ENCODE results near the gene BMPR1A. TPM values are rescaled to one million over a fixed set of nuclear protein-coding genes. Genes with fewer than 3 reads are reported as not detected.

The BMPR1A gene
- total and polyA plus RNA-seq, 9 of the 15 experiments (the other 6 are each of a cell fraction or from before 2014, with no cell fraction given): 1.6 to 17.5 (median 9.1) TPM

DNA sequence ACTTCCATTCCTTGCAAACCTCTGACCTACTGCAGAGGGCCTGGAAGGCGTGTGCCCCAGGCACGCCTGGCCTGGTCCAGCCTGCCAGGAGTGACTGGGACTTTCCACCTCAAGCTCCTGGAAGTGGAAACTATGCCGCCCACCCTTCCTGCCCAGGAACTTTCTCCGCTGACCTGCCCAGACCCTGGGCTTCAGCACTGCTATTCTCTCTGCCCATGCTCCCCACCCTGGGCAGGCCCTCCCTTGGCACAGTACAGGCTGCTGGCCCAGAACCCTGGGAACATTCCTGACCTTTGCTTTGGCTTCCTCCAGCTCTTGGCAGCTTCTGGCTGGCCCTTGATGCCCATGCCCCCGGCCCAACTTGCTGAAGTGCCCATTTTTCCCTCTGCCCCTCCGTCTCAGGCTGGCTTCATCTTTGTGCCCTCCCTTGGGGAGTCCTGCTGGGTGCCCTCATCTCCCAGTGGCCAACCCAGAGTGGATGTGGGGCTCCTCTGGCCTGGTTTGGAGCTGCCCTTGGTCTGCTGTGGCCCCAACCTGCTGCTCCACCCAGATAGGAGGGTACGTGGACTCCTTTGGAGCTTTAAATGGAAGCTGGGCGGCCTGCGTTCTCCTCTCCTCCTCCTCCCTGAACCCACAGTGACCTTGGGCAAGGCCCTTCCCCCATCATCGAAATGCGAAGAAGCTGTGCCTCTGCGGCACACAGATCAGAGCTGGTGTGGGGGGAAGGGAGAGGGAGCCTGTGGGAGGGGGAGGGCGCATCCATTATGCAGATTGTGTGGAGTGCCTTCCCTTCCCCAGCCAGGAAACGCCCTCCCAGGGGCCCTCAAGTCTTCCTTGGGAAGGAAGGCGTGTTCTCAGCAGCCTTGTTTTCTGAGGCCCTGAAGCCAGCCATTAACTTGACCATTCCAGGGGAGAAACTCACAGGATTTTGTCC is 197.6 kb downstream of the BMPR1A start (continued):
- TF ChIP-seq MAFG (tag; conservative IDR thresholded peaks at IDR 0.05): no peak
- no peak for TF ChIP-seq PCBP2 (IDR thresholded peaks at IDR 0.05; ENCODE audit: low read depth, low read length, poor library complexity, severe bottlenecking)
- peak; percentile 80 for TF ChIP-seq RNF2 (IDR thresholded peaks at IDR 0.05)
- peak; percentile 83 for TF ChIP-seq LEF1 (IDR thresholded peaks at IDR 0.05)
- no peak for TF ChIP-seq RFX5 (IDR thresholded peaks at IDR 0.05; ENCODE audit: low read depth, low read length)
- no peak for TF ChIP-seq EZH2 (IDR thresholded peaks at IDR 0.05; ENCODE audit: borderline replicate concordance, low read depth, low read length)
- peak; percentile 38; the same call in 1 of the 2 replicates for TF ChIP-seq CTBP1 (IDR thresholded peaks at IDR 0.05; ENCODE audit: borderline replicate concordance)
- TF ChIP-seq KLF13 (tag; IDR thresholded peaks at IDR 0.05; ENCODE audit: borderline replicate concordance, low read depth): 0 out of 2 replicates have a peak, but pooled peaks have one; percentile 26
- TF ChIP-seq KAT7 (CRISPR knock-in tag; IDR thresholded peaks at IDR 0.05; ENCODE audit: borderline replicate concordance): no peak
- peak in 1 of 2 experiments; percentile 15; a peak in 1 of 4 replicates for TF ChIP-seq HDAC1 (IDR thresholded peaks at IDR 0.05)
- no peak for TF ChIP-seq THRAP3 (IDR thresholded peaks at IDR 0.05; ENCODE audit: borderline replicate concordance)
- TF ChIP-seq BRD9 (IDR thresholded peaks at IDR 0.05; ENCODE audit: low read depth, partially characterized antibody): no peak
- TF ChIP-seq, protein P1, sequence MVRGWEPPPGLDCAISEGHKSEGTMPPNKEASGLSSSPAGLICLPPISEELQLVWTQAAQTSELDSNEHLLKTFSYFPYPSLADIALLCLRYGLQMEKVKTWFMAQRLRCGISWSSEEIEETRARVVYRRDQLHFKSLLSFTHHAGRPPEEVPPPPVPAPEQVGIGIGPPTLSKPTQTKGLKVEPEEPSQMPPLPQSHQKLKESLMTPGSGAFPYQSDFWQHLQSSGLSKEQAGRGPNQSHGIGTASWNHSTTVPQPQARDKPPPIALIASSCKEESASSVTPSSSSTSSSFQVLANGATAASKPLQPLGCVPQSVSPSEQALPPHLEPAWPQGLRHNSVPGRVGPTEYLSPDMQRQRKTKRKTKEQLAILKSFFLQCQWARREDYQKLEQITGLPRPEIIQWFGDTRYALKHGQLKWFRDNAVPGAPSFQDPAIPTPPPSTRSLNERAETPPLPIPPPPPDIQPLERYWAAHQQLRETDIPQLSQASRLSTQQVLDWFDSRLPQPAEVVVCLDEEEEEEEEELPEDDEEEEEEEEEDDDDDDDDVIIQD (CRISPR knock-in tag; IDR thresholded peaks at IDR 0.05): no peak
- TF ChIP-seq BCL6 (CRISPR knock-in tag; IDR thresholded peaks at IDR 0.05): no peak
- TF ChIP-seq EP300 (IDR thresholded peaks at IDR 0.05; ENCODE audit: low read length): peak; percentile 36; the same call in 1 of the 2 replicates
- 0 out of 2 replicates have a peak, but pooled peaks have one; percentile 15 for TF ChIP-seq POLR2A (conservative IDR thresholded peaks at IDR 0.05)
- TF ChIP-seq HNRNPLL (IDR thresholded peaks at IDR 0.05; ENCODE audit: low read depth, low read length, poor library complexity, severe bottlenecking): no peak
- no peak for TF ChIP-seq ZNF507 (tag; conservative IDR thresholded peaks at IDR 0.05)
- TF ChIP-seq POLR2G (IDR thresholded peaks at IDR 0.05; ENCODE audit: low read depth, low read length): no peak
- TF ChIP-seq, protein P2, sequence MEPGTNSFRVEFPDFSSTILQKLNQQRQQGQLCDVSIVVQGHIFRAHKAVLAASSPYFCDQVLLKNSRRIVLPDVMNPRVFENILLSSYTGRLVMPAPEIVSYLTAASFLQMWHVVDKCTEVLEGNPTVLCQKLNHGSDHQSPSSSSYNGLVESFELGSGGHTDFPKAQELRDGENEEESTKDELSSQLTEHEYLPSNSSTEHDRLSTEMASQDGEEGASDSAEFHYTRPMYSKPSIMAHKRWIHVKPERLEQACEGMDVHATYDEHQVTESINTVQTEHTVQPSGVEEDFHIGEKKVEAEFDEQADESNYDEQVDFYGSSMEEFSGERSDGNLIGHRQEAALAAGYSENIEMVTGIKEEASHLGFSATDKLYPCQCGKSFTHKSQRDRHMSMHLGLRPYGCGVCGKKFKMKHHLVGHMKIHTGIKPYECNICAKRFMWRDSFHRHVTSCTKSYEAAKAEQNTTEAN (CRISPR knock-in tag; IDR thresholded peaks at IDR 0.05): no peak
- TF ChIP-seq LARP7 (IDR thresholded peaks at IDR 0.05): no peak
- TF ChIP-seq ARHGAP35 (IDR thresholded peaks at IDR 0.05; ENCODE audit: partially characterized antibody): no peak

Data from K562 (cell line).